Measurements from ENCODE around the gene SLC15A4.

SLC15A4 gene

DNA sequence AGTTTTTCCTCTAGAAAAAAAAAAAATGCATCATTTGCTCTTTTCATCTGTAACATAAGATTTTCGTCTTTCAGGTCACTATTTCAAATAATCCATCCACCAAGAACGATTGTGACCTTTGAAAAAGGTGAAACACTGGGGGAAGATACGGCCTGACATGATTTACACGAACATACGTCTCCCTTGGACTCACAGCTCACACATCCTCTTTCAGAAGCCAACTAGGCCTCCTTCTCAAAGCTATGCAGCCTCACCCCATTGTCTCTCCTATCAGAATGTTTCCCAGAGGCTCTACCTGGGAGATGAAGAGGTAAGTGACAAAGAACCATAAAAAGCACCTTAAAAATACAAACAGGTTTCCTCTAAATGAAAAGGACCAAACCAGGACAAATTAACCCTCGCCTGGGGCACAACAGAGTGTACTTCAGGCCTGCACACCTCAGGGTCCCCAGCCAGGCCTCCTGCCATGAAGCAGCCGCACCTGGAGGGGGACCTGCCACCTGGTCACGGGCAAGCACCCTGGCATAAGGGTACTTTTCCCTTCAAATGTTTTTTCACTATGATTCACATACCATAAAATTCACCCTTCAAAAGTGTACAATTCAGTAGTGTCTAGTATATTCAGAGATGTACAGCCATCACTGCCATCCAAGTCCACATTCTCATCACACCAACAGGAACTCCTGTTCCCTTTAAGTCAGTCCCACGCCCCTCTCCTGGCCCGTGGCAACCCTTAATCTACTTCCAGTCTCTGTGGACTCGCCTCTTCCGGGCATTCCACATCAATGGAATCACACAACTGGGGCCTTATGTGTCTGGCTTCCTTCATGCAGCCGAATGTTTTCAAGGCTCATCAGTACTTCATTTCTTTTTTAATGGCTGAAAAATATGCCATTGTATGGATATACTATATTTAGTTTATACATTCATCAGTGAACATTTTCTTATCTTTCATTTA is 5.4 kb downstream of the SLC15A4 start:
- H3K9ac ChIP-seq (ENCODE audit: low read depth, low read length), result peak overlapping the region; percentile 2; the same call in 1 of the 2 replicates
- no peak overlapping the region for H3K4me3 ChIP-seq (ENCODE audit: low read length)
- no peaks in the 10 kb centered on the region for H3K9me3 ChIP-seq (ENCODE audit: insufficient read depth, low read depth, low read length)
- no peak overlapping the region for H3K27ac ChIP-seq (ENCODE audit: low read length)
- H3K36me3 ChIP-seq (ENCODE audit: insufficient read depth, low read depth, low read length), result peaks cover 34% of the 10 kb centered on the region
- H3K4me1 ChIP-seq (ENCODE audit: insufficient read depth, low read length), result peaks cover 28% of the 10 kb centered on the region
- no peaks in the 10 kb centered on the region for H3K27me3 ChIP-seq (ENCODE audit: insufficient read depth, low read length)

DNA sequence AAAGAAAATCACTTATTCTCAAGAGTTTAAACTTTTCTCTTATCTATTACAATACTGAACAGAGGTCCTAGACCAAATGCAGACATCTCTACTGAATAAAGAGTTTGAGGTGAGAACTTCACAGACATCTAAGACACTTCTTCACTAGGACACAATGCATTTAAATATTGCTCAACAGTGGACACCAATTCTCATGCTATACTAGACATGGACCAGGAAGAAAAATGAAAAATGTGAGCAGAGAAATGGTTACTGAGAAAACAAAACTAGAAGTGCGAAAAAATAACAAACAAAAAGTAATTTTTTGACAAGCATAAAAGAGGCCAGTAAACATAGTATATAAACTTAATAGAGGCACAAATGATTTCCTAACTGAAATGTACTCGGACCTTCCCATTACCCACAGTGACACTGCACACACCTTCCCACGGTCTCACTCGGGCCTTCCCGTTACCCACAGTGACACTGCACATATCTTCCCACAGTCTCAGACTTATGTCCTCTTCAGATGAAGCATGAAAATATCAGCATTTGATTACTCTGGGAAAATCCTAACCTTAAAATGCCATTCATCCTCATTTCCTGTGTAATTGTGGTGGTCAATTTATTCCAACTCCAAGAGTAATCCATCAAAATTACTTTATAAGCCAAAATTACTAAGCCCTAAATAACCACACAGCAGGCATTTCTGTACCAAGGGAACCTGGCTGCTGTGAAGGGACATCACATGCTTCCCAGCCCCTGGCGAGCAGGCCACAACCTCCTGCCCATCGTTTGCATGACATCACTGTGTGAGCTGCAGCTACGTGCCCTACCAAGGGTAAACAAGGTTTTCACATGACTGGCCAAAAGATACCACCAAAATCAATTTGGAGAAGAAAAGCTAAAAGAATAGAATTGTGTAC is 6.4 kb downstream of the SLC15A4 start:
- Histone ChIP-seq H3K27me3 (ENCODE audit: insufficient read depth, low read length) (no peaks in the 10 kb centered on the region), H3K9me3 (ENCODE audit: insufficient read depth, low read depth, low read length) (no peaks in the 10 kb centered on the region), H3K36me3 (ENCODE audit: insufficient read depth, low read depth, low read length) (peaks cover 42% of the 10 kb centered on the region), H3K9ac (ENCODE audit: low read depth, low read length) (peak overlapping the region; percentile 2; the same call in 1 of the 2 replicates), H3K4me3 (ENCODE audit: low read length) (no peak overlapping the region), H3K4me1 (ENCODE audit: insufficient read depth, low read length) (peaks cover 28% of the 10 kb centered on the region), H3K27ac (ENCODE audit: low read length) (no peak overlapping the region)

DNA sequence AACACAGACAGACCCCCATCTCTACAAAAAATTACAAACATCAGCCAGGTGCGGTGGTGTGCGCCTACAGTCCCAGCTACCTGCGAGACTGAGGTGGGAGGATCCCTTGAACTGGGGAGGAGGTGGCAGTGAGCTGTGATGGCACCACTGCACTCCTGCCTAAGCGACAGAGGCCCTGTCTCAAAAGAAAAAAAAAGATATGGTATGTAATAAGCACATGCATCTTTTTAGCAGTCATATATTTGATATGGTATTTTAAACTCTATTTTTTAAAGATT is 7.2 kb downstream of the SLC15A4 start:
- Histone ChIP-seq H3K27ac (ENCODE audit: low read length) (no peak overlapping the region), H3K9me3 (ENCODE audit: insufficient read depth, low read depth, low read length) (no peaks in the 10 kb centered on the region), H3K4me3 (ENCODE audit: low read length) (no peak overlapping the region), H3K4me1 (ENCODE audit: insufficient read depth, low read length) (peaks cover 30% of the 10 kb centered on the region), H3K36me3 (ENCODE audit: insufficient read depth, low read depth, low read length) (peaks cover 47% of the 10 kb centered on the region), H3K9ac (ENCODE audit: low read depth, low read length) (no peak overlapping the region), H3K27me3 (ENCODE audit: insufficient read depth, low read length) (no peaks in the 10 kb centered on the region)

DNA sequence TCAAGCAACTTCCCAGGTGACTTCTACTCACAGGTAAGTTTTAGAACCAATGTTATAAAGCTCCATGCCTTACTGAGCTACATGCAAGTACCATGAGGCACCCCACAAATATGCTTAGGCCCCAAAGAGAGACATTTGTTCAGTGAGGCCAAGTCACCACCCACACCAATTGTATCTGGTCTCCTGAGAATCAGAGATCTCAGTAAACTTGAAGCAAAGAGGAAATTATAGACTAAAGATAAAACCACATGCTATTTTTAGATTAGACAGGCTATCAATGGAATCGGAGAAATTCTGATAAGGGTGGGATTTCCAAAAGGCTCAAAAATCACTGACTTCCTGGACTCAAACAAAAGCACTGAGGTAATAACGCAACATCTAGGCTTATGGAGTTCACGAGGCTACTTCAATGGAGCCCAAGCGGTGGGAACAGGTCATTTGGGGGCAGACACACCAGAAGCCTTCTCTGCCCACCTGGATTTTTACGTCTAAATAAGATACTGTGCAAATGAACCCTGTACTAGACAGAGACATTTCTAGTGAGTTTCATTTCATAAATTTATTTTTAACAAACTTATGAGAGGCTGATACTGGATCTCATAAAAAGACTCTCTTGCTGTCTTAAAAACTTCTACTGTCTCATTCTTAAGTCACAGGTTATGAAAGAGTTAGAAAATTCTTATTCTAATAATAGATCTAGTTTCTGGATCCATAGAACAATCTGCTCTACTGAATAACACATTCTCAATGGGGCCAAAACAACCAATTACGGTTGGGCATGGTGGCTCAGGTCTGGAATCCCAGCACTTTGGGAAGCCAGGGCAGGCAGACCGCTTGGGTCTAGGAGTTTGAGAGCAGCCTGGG is 7.7 kb downstream of the SLC15A4 start:
- Histone ChIP-seq H3K9ac (ENCODE audit: low read depth, low read length) (no peak overlapping the region), H3K4me1 (ENCODE audit: insufficient read depth, low read length) (peaks cover 30% of the 10 kb centered on the region), H3K36me3 (ENCODE audit: insufficient read depth, low read depth, low read length) (peaks cover 43% of the 10 kb centered on the region), H3K9me3 (ENCODE audit: insufficient read depth, low read depth, low read length) (no peaks in the 10 kb centered on the region), H3K27me3 (ENCODE audit: insufficient read depth, low read length) (no peaks in the 10 kb centered on the region), H3K4me3 (ENCODE audit: low read length) (no peak overlapping the region), H3K27ac (ENCODE audit: low read length) (no peak overlapping the region)

DNA sequence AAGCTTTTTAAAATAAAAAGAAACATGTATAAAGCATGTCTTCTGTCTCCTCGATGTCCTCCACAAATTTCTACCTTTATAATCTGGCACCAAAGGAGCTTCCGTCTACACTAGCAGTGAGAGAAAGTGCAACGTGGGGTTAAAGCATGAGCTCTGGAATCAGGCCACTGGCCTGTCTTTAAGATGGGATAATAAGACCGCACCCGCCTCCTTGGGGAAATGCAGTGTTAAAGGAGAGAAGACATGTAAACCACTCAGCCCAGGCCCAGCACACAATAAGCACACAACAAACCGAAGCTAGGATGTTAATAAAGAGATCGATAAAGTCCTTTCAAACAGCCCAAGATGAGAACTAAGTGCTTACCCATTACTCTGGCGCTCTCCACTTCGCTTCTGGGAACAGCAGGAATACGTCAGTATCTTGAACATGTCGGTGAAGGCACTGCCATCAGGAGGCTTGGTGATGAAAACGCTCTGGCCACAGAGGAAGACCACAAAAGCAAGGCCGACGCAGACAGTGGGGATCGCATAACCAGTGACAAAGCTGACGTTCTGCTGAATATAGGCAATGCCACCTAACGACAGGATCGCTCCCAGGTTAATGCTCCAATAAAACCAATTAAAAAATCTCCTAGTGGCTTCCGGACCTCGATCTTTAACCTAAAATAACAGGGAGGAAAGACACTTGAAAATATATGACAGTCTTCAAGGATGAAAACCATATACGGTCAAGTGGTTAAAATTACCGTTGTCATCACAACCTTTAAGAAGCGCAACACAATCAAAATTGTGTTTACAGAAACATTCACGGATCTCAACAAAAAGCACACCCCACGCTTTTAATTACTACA is 9.1 kb downstream of the SLC15A4 start:
- Histone ChIP-seq H3K9ac (ENCODE audit: low read depth, low read length) (no peak overlapping the region), H3K36me3 (ENCODE audit: insufficient read depth, low read depth, low read length) (peaks cover 42% of the 10 kb centered on the region), H3K27me3 (ENCODE audit: insufficient read depth, low read length) (no peaks in the 10 kb centered on the region), H3K4me3 (ENCODE audit: low read length) (no peak overlapping the region), H3K27ac (ENCODE audit: low read length) (no peak overlapping the region), H3K9me3 (ENCODE audit: insufficient read depth, low read depth, low read length) (no peaks in the 10 kb centered on the region), H3K4me1 (ENCODE audit: insufficient read depth, low read length) (peaks cover 19% of the 10 kb centered on the region)

DNA sequence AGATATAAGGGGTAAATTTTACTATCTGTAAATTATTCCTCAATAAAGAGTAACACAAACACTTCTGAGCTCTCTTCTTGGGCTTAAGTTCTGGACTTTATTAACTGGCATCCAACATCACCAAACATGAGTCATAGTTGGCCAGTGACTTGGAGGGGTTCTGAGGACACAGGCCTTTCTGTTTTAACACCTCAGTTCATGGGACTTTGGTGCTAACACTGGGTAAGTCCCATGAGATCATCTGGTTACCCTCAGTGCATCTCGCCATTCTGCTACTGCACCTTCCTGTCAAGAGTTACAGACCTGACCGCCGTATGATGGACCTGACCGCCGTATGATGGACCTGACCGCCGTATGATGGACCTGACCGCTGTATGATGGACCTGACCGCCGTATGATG is 9.9 kb downstream of the SLC15A4 start:
- Histone ChIP-seq H3K9me3 (ENCODE audit: insufficient read depth, low read depth, low read length) (no peaks in the 10 kb centered on the region), H3K27ac (ENCODE audit: low read length) (no peak overlapping the region), H3K4me1 (ENCODE audit: insufficient read depth, low read length) (peaks cover 17% of the 10 kb centered on the region), H3K36me3 (ENCODE audit: insufficient read depth, low read depth, low read length) (peaks cover 50% of the 10 kb centered on the region), H3K4me3 (ENCODE audit: low read length) (no peak overlapping the region), H3K27me3 (ENCODE audit: insufficient read depth, low read length) (no peaks in the 10 kb centered on the region), H3K9ac (ENCODE audit: low read depth, low read length) (no peak overlapping the region)

DNA sequence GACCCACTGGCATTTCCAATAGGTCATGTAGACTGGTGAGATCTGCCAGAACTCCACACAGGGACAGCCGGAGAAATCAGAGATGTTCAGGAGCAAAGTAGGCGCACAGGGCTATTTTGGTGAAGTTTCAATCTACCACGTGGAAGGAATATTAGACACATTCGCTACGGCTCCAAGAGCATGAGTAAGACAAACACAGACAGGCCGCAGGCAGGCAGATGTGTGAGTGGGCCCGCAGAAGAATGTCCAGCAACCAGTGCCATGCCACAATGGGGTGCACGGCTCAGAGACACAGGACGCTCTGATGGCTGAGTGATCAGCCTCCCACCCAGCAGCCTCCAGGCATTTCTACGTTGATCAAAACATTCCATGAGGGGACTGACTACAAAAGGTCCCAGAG is 10.4 kb downstream of the SLC15A4 start:
- no peak overlapping the region for H3K4me3 ChIP-seq (ENCODE audit: low read length)
- peaks cover 52% of the 10 kb centered on the region for H3K36me3 ChIP-seq (ENCODE audit: insufficient read depth, low read depth, low read length)
- H3K9me3 ChIP-seq (ENCODE audit: insufficient read depth, low read depth, low read length), result no peaks in the 10 kb centered on the region
- H3K9ac ChIP-seq (ENCODE audit: low read depth, low read length), result no peak overlapping the region
- no peak overlapping the region for H3K27ac ChIP-seq (ENCODE audit: low read length)
- H3K27me3 ChIP-seq (ENCODE audit: insufficient read depth, low read length), result no peaks in the 10 kb centered on the region
- peaks cover 13% of the 10 kb centered on the region for H3K4me1 ChIP-seq (ENCODE audit: insufficient read depth, low read length)

DNA sequence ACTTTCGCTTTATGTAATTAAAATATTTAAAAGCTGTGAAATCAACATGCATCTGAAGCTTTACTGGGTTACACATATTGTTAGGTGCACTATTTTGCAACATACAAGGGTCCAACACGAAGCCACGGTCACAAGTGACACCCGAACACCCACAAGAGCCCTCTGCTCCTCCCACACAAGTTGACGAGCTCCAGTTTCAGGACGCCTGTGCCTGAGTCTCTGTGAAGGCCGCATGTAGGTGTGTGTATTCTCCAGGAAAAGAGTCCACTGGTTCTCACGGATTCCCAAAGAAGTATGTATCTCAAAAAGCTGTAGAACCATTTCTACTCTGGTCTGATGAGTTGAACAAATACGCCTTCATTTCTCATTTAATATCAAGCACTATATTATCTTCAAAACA is 12.0 kb downstream of the SLC15A4 start:
- Histone ChIP-seq H3K4me1 (ENCODE audit: insufficient read depth, low read length) (0 out of 2 replicates have a peak, but pooled peaks cover 2% of the 10 kb centered on the region), H3K9me3 (ENCODE audit: insufficient read depth, low read depth, low read length) (no peaks in the 10 kb centered on the region), H3K27me3 (ENCODE audit: insufficient read depth, low read length) (no peaks in the 10 kb centered on the region), H3K36me3 (ENCODE audit: insufficient read depth, low read depth, low read length) (peaks cover 65% of the 10 kb centered on the region), H3K4me3 (ENCODE audit: low read length) (no peak overlapping the region), H3K9ac (ENCODE audit: low read depth, low read length) (no peak overlapping the region), H3K27ac (ENCODE audit: low read length) (no peak overlapping the region)

DNA sequence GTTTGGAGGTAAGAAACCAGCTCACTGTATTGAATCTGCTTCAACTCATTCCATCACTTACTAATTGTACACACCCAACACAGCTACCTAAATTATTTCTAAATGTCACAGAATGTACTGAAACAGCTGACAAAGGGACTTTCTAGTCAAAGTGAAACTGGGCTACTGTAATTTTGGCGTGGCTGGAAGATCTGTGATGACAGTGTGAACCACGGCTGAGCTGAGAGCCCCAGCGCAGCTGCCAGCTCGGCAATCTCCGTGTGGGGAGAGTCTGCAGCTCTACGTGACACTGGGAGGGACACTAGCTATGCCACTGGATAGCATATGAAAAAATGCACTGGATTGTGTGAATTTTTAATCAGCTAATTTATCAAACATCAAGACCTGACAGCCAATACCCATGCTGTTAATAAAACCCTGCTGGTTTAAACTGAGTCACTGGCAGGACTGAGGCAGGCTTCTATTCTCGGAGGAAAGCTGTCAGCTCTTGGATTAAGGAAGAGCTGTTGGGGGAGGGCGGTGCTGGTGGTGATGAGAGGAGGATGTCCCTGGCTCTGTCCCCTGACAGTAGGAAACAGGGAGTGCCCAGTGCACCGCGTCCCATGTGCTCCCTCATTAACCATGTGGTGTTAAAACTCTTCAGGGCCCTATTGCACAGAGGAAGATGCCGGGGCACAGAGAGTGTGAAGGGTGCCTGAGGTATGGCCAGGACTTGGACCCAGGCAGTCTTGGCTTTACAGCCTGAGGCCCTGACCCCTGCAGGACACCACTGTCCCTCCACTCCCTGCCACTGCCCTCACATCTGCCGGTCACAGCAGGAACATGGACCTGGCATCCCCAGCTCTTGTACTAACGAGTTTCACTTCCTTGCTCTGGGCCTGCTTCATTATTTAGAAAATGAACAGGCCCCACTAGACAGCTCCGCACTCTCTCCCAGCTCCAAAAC is 13.3 kb downstream of the SLC15A4 start:
- no peak overlapping the region for H3K4me3 ChIP-seq (ENCODE audit: low read length)
- H3K36me3 ChIP-seq (ENCODE audit: insufficient read depth, low read depth, low read length), result peaks cover 72% of the 10 kb centered on the region
- 0 out of 2 replicates have a peak, but pooled peaks cover 2% of the 10 kb centered on the region for H3K4me1 ChIP-seq (ENCODE audit: insufficient read depth, low read length)
- no peak overlapping the region for H3K9ac ChIP-seq (ENCODE audit: low read depth, low read length)
- no peaks in the 10 kb centered on the region for H3K27me3 ChIP-seq (ENCODE audit: insufficient read depth, low read length)
- no peak overlapping the region for H3K27ac ChIP-seq (ENCODE audit: low read length)
- H3K9me3 ChIP-seq (ENCODE audit: insufficient read depth, low read depth, low read length), result no peaks in the 10 kb centered on the region

DNA sequence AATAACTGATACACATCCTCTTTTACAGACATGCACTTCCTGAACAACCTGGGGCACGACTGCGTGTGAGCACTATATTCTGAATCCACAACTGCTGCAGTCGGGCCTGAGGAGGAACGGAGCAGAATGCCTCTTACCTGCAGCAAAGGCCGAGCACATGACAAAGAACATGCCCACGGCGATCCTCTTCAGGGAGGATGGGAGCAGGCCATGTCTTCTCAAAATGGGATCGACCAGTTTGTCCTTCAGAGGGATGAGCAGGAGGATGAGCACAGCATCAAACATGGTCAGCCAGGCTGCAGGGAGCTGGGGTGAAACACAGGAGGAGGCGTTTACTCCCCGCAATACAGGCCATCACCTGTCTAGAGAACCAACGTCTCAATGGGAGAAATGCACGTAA is 15.1 kb downstream of the SLC15A4 start:
- no peak overlapping the region for H3K27ac ChIP-seq (ENCODE audit: low read length)
- no peaks in the 10 kb centered on the region for H3K27me3 ChIP-seq (ENCODE audit: insufficient read depth, low read length)
- peaks cover 70% of the 10 kb centered on the region for H3K36me3 ChIP-seq (ENCODE audit: insufficient read depth, low read depth, low read length)
- H3K4me3 ChIP-seq (ENCODE audit: low read length), result no peak overlapping the region
- H3K9ac ChIP-seq (ENCODE audit: low read depth, low read length), result no peak overlapping the region
- no peaks in the 10 kb centered on the region for H3K9me3 ChIP-seq (ENCODE audit: insufficient read depth, low read depth, low read length)
- 0 out of 2 replicates have a peak, but pooled peaks cover 2% of the 10 kb centered on the region for H3K4me1 ChIP-seq (ENCODE audit: insufficient read depth, low read length)
